HFFc6 (cell line): ENCODE data around the gene LRP5. TPM values are rescaled to one million over a fixed set of nuclear protein-coding genes. Genes with fewer than 3 reads are reported as not detected.
"Not testable (repeated sequence)": the region's sequence is repeated elsewhere in the genome, so short reads cannot be mapped to it uniquely, and the experiment has no call there.

Source experiments
- DNase-seq: peaks from one replicate; pipeline ENCODE4 v3.0.0-alpha.2; 2018
- H3K27ac Mint-ChIP-seq: 2 replicates; pipeline ENCODE4 v1.8.0; 2020; ENCODE audit warnings: mild to moderate bottlenecking, mixed read lengths
- H3K27me3 Mint-ChIP-seq: 2 replicates; pipeline ENCODE4 v1.8.0; 2021; ENCODE audit warnings: mild to moderate bottlenecking, moderate library complexity, mixed read lengths; ENCODE audit not compliant: insufficient read depth
- H3K36me3 Mint-ChIP-seq: 2 replicates; pipeline ENCODE4 v1.8.0; 2021; ENCODE audit warnings: low read depth, mixed read lengths
- H3K4me1 Mint-ChIP-seq: 2 replicates; pipeline ENCODE4 v1.8.0; 2020; ENCODE audit warnings: low read depth, mixed read lengths
- H3K4me3 Mint-ChIP-seq: 2 replicates; pipeline ENCODE4 v1.8.0; 2020; ENCODE audit warnings: mild to moderate bottlenecking, moderate library complexity, mixed read lengths
- H3K9me3 Mint-ChIP-seq: 2 replicates; pipeline ENCODE4 v1.8.0; 2020; ENCODE audit warnings: mild to moderate bottlenecking, mixed read lengths
- CTCF ChIP-seq: fragments of 200-600 bp; sonication (generic); IDR thresholded peaks from 2 replicates; pipeline ENCODE4 v1.5.0; 2021; ENCODE audit warnings: antibody characterized with exemption, mild to moderate bottlenecking
- total RNA-seq, 6 experiments: library from RNA; stranded (reverse); fragmentation: NEBNext Ultra II Directional; extraction: Animal tissue kit (Norgen Biotek cat#: 25700); gene quantifications; 2 replicates in 1 of 6; 3 replicates in 5 of 6; pipeline ENCODE4 v1.2.3, GENCODE V29; 2021

LRP5 gene
- total RNA-seq, 6 experiments from 2014 or later, result 2.5 to 14.9 (median 3.8) TPM

GRCh38 chr11:68445531-68446035, 133.2 kb downstream of the LRP5 start:
- H3K4me3 Mint-ChIP-seq, result no peak overlapping the region
- H3K36me3 Mint-ChIP-seq, result no peaks in the 10 kb centered on the region
- H3K4me1 Mint-ChIP-seq, result peaks cover 10% of the 10 kb centered on the region
- TF ChIP-seq CTCF, result no peak
- H3K9me3 Mint-ChIP-seq, result no peaks in the 10 kb centered on the region
- H3K27ac Mint-ChIP-seq, result no peak overlapping the region
- peaks cover 1% of the 10 kb centered on the region; the same call in 1 of the 2 replicates for H3K27me3 Mint-ChIP-seq
- no peak for DNase-seq

- DNase-seq, result no peak
- H3K4me1 Mint-ChIP-seq, result peaks cover 10% of the 10 kb centered on the region
Observed at GRCh38 chr11:68446046-68446725, 133.8 kb downstream of the LRP5 start.

GRCh38 chr11:68447015-68447801, 134.8 kb downstream of the LRP5 start:
- Mint-ChIP-seq H3K27ac (no peak overlapping the region), H3K4me1 (no peaks in the 10 kb centered on the region)

More at GRCh38 chr11:68446046-68446725, 133.8 kb downstream of the LRP5 start:
- Mint-ChIP-seq H3K9me3 (no peaks in the 10 kb centered on the region), H3K36me3 (no peaks in the 10 kb centered on the region), H3K4me3 (no peak overlapping the region), H3K27me3 (peaks cover 1% of the 10 kb centered on the region; the same call in 1 of the 2 replicates), H3K27ac (no peak overlapping the region)
- TF ChIP-seq CTCF, result no peak

GRCh38 chr11:68447914-68448313, 135.5 kb downstream of the LRP5 start:
- not testable (repeated sequence) for H3K4me3 Mint-ChIP-seq

More at GRCh38 chr11:68447015-68447801, 134.8 kb downstream of the LRP5 start:
- Mint-ChIP-seq H3K36me3 (no peaks in the 10 kb centered on the region), H3K27me3 (peaks cover 1% of the 10 kb centered on the region; the same call in 1 of the 2 replicates), H3K4me3 (no peak overlapping the region), H3K9me3 (no peaks in the 10 kb centered on the region)
- DNase-seq, result peak; percentile 56
- TF ChIP-seq CTCF, result peak; percentile 98

GRCh38 chr11:68448604-68449011, 136.2 kb downstream of the LRP5 start:
- H3K4me1 Mint-ChIP-seq, result no peaks in the 10 kb centered on the region
- no peaks in the 10 kb centered on the region for H3K36me3 Mint-ChIP-seq
- no peak for TF ChIP-seq CTCF
- H3K4me3 Mint-ChIP-seq, result no peak overlapping the region
- H3K9me3 Mint-ChIP-seq, result no peaks in the 10 kb centered on the region
- DNase-seq, result no peak
- H3K27ac Mint-ChIP-seq, result no peak overlapping the region
- peaks cover 8% of the 10 kb centered on the region for H3K27me3 Mint-ChIP-seq

More at GRCh38 chr11:68447914-68448313, 135.5 kb downstream of the LRP5 start:
- H3K27ac Mint-ChIP-seq, H3K4me1 Mint-ChIP-seq, DNase-seq, H3K27me3 Mint-ChIP-seq, H3K36me3 Mint-ChIP-seq, H3K9me3 Mint-ChIP-seq: not testable (repeated sequence)

GRCh38 chr11:68449951-68450350, 137.6 kb downstream of the LRP5 start:
- Mint-ChIP-seq H3K27ac (no peak overlapping the region), H3K9me3 (no peaks in the 10 kb centered on the region), H3K4me3 (no peak overlapping the region), H3K27me3 (peaks cover 8% of the 10 kb centered on the region), H3K4me1 (no peaks in the 10 kb centered on the region), H3K36me3 (no peaks in the 10 kb centered on the region)
- TF ChIP-seq CTCF, result no peak
- no peak for DNase-seq
